Activated naive CD8-positive, alpha-beta T cell treated with anti-CD3 and anti-CD28 coated beads, Interleukin-2, amount 10 ng/mL, durations not matched to agents 7 days and 5 days (primary cell): ENCODE results near the gene HIRA. TPM values are rescaled to one million over a fixed set of nuclear protein-coding genes. Genes with fewer than 3 reads are reported as not detected.
A peak's percentile ranks its signal among the peaks of the same experiment; 100 is the strongest.

Experiments
- ATAC-seq: fragments of 150-1000 bp; cut with Tn5 transposase; one replicate; pipeline ENCODE4 v1.10.0; 2021; ENCODE audit warnings: low read depth, moderate library complexity
- POLR2A ChIA-PET: fragments of 350-600 bp; sonication (Branson Sonifier 250); formaldehyde crosslinking; loops from one replicate; lab custom pipeline; 2021; ENCODE audit warnings: antibody characterized with exemption; lab: Charles Lee
- DNase-seq: peaks from one replicate; pipeline ENCODE4 v3.0.0; 2021
- H3K27ac Mint-ChIP-seq: one replicate; pipeline ENCODE4 v1.8.0; 2022; ENCODE audit warnings: mild to moderate bottlenecking, mixed read lengths
- H3K27me3 Mint-ChIP-seq: one replicate; pipeline ENCODE4 v1.8.0; 2022; ENCODE audit warnings: mild to moderate bottlenecking, moderate library complexity, mixed read lengths
- H3K36me3 Mint-ChIP-seq: one replicate; pipeline ENCODE4 v1.8.0; 2021; ENCODE audit warnings: mild to moderate bottlenecking, mixed read lengths
- H3K4me1 Mint-ChIP-seq: one replicate; pipeline ENCODE4 v1.8.0; 2021; ENCODE audit warnings: mixed read lengths
- H3K4me3 Mint-ChIP-seq: one replicate; pipeline ENCODE4 v1.8.0; 2022; ENCODE audit warnings: mild to moderate bottlenecking, moderate library complexity, mixed read lengths
- H3K9me3 Mint-ChIP-seq: one replicate; pipeline ENCODE4 v1.8.0; 2021; ENCODE audit warnings: mixed read lengths
- total RNA-seq, 2 experiments: library from RNA; stranded (reverse); gene quantifications; one replicate each; pipeline ENCODE4 v1.2.3, GENCODE V29; 2021

The HIRA gene
- total RNA-seq, 2 experiments from 2014 or later, result 37.8 to 42.7 TPM

DNA sequence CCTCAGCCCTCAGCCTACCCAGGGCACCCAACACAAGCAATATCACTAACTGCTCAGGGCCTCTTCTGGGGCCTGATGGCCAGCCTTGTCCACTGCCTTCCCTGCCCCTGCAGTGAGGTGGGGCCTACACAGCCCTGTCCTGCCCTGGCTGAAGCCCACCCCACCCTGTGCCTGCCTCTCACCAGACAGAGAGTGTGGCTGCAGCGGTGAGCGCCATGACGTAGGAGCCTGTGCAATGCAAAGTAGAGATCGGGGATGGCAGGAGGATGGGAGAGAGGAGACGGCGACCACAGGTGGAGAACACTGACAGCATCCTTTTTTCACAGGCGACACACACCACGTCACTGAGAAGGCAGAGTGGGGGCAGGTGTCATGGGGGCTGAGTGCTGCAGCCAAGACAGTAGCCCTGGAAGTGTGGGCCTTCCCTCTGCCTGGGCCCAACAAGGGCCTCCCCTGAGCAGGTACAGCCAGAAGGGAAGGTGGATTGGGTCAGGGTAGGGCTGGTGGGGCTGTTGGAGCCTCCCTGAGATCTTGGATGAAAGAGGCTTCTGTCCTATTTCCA is 74.7 kb downstream of the HIRA start:
- no peak overlapping the region for H3K27ac Mint-ChIP-seq
- POLR2A ChIA-PET, result no interaction called here

DNA sequence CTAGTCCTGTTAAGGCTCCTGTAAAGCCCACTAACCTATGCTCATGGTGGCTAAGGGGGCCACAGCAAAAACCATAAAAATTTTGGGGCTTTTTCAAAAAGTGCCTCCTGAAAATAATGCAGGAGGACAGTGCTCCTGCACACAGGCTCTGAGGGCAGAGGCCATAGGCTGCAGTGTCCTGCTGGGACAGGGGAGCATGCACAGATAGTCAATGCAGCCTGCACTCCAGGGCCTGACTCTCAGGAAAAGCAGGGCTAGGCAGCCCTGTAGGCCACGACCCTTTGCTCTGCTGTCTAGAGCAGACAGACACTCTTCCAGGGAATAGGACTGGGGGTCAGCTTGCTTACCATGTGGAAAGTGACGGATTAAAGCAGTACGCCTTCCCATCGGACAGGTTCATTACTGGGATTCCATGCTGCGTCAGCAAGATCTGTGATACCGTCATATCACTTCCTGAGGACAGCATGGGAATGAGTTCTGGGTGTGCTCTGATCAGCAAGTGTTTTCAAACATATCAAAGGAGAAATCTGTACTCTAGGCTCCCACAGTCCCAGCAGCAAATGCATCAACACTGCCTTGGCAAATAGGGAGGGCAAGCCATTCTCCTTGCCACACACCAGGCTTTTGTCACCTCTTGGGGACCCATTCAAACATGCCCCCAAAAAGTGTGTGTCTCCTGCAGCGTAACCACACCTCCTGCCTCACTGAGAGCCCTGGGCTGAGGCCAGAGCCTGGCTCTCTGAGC is 75.9 kb downstream of the HIRA start:
- Mint-ChIP-seq H3K9me3 (no peaks in the 10 kb centered on the region), H3K27ac (no peak overlapping the region), H3K27me3 (no peaks in the 10 kb centered on the region), H3K36me3 (peaks cover 21% of the 10 kb centered on the region), H3K4me1 (no peaks in the 10 kb centered on the region), H3K4me3 (no peak overlapping the region)
- ATAC-seq (no peak), DNase-seq (no peak)
- POLR2A ChIA-PET, result no interaction called here

More for the DNA sequence above, 74.7 kb downstream of the HIRA start:
- DNase-seq (no peak), ATAC-seq (peak; percentile 11)
- H3K4me3 Mint-ChIP-seq, result no peak overlapping the region
- no peaks in the 10 kb centered on the region for H3K27me3 Mint-ChIP-seq
- peaks cover 18% of the 10 kb centered on the region for H3K36me3 Mint-ChIP-seq
- H3K4me1 Mint-ChIP-seq, result no peaks in the 10 kb centered on the region
- H3K9me3 Mint-ChIP-seq, result no peaks in the 10 kb centered on the region

DNA sequence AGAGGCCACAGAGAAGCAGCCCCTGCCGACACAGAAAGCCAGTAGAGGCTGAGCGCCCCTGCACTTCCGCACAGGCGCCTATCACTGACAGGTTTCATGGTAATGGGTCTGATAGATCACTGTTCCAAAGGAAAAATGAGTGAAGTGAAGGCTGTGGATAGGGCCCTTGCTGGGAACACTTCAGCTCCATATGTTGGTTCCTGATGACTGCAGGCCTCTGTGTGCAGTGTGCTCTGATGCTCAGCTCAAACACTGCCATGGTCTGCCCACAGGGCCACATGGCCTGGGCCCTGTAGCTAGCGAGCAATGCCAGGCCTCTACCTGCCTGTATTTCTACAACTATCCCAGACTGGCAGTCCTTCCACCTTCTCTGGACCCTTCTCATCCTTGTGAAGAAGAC is 77.3 kb downstream of the HIRA start:
- no peak for ATAC-seq
- no peak overlapping the region for H3K27ac Mint-ChIP-seq
- no peaks in the 10 kb centered on the region for H3K9me3 Mint-ChIP-seq
- no peak for DNase-seq
- H3K4me1 Mint-ChIP-seq, result no peaks in the 10 kb centered on the region
- POLR2A ChIA-PET, result no interaction called here
- H3K4me3 Mint-ChIP-seq, result no peak overlapping the region
- H3K27me3 Mint-ChIP-seq, result no peaks in the 10 kb centered on the region
- peaks cover 27% of the 10 kb centered on the region for H3K36me3 Mint-ChIP-seq

DNA sequence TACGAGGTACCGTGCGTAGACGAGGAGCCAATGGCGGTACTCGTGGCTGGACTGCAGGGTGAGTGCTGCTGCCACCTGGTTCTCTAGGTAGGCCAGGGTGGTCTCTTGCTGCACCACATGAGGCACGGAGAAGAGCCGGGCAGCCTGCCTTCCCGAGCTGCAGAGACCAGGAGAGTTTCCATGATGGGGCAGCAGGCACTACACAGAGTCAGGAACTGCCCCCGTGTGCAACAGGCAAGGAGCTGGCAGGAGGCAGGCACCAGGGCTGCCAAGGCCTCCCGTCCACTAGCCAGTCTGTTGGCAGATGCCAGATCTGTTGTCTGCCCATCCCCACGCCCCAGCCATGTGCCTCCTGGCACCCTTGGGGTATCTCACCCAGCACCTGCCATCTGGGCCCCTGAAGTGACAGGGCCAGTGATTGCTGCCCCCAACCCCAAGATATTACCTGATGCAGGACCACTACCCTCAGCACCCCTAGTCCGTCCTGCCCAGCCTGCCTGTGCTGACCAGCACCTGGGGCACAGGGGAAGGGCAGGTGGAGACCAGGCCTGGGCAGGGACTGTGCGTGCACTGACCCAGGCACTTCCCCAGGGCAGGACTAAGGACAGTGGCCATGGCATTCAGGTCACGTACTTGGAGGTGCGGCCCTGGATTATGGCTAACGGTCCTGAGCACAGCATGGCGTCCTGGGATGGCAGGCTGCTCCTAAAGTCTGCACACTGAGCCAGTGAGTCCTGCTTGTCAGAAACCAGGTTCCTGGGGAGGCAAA is 78.0 kb downstream of the HIRA start:
- H3K27me3 Mint-ChIP-seq, result no peaks in the 10 kb centered on the region
- POLR2A ChIA-PET, result no interaction called here

DNA sequence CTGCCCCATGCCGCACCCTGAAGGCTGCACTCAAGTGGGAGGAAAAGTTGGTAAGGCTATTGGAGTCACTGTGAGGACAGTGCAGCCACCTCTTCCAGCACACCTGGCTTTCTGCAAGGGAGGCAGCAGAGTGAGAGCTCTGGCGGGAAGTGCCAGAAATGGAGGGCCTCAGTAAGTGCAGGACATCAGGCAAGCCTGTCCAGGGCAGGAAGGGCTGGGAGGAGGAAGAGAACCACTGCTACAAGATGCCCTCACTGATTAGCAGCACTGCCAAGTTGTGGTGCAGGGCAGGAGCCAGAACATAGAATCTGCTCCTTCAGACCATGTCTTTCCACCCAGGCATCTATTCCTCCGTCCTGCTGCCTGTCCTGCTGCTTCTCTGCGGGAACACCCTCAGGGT is 78.8 kb downstream of the HIRA start:
- H3K9me3 Mint-ChIP-seq, result no peaks in the 10 kb centered on the region
- peaks cover 29% of the 10 kb centered on the region for H3K36me3 Mint-ChIP-seq
- DNase-seq (no peak), ATAC-seq (no peak)
- POLR2A ChIA-PET, result no interaction called here
- no peak overlapping the region for H3K27ac Mint-ChIP-seq
- H3K4me1 Mint-ChIP-seq, result no peaks in the 10 kb centered on the region
- no peaks in the 10 kb centered on the region for H3K27me3 Mint-ChIP-seq
- H3K4me3 Mint-ChIP-seq, result no peak overlapping the region

More for the DNA sequence above, 78.0 kb downstream of the HIRA start:
- no peak overlapping the region for H3K27ac Mint-ChIP-seq
- H3K36me3 Mint-ChIP-seq, result peaks cover 29% of the 10 kb centered on the region
- no peaks in the 10 kb centered on the region for H3K9me3 Mint-ChIP-seq
- H3K4me3 Mint-ChIP-seq, result no peak overlapping the region
- ATAC-seq (no peak), DNase-seq (no peak)
- no peaks in the 10 kb centered on the region for H3K4me1 Mint-ChIP-seq

DNA sequence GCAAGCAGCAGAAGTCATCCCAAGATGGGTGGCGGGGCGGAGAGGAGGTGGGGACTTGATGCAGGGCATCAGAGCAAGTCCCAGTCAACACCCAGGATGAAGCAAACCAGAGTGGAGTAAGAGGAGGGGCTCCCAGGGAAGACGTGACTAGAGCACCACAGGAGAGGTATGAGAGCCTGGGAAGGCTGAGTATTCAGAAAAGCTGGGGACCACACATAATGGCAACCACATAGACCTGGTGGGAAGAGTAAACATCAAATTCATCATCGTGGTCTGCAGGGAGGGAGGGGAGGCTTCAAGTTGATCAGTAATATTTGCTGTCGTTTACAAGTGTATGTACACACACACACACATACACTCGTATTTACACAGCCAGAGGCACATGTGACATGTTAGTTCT is 79.3 kb downstream of the HIRA start:
- Mint-ChIP-seq H3K4me3 (no peak overlapping the region), H3K27me3 (no peaks in the 10 kb centered on the region), H3K27ac (no peak overlapping the region), H3K9me3 (no peaks in the 10 kb centered on the region), H3K4me1 (no peaks in the 10 kb centered on the region), H3K36me3 (peaks cover 32% of the 10 kb centered on the region)
- DNase-seq, result no peak
- no peak for ATAC-seq
- POLR2A ChIA-PET, result no interaction called here

DNA sequence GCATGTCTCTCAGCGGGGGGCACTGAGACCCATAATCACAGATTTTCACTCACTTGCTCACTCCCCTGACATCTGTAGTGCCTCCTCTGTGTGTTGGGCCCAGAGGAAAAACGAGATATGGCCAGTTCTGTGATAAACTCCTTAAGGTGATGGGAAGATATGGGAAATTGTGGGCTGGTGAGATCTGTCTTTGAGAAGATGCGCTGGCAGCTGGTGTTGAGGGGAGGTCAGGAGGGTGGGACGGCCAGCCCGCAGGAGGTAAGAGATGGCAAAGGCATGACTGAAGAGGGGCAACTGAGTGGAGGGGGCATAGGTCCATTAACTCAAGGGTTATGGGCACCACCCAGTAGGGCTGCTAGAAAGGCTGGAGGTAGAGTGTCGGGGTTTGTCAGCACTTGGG is 79.9 kb downstream of the HIRA start:
- ATAC-seq, result no peak
- Mint-ChIP-seq H3K4me1 (no peaks in the 10 kb centered on the region), H3K27ac (no peak overlapping the region), H3K36me3 (peaks cover 37% of the 10 kb centered on the region), H3K4me3 (no peak overlapping the region), H3K27me3 (no peaks in the 10 kb centered on the region), H3K9me3 (no peaks in the 10 kb centered on the region)
- POLR2A ChIA-PET, result no interaction called here
- DNase-seq, result no peak

DNA sequence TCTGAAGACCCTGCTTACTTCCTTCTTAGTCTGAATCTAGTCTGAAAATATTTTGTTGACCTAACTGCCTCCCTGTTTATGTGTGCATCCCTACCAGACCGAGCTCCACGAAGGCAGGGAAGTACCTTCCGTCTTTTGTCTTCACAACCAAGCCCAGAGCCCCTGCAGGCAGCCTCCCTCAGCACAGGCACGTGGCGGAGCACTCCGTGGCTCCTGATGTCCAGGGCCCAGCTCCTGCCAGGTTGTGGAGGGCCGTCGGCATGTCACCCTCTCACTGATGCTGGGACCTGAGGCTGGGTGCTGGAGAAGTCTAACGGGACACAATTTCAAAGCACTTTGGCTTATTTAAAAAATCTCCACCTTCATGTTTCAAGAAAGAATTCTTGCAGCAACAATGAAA is 80.6 kb downstream of the HIRA start:
- Mint-ChIP-seq H3K4me3 (no peak overlapping the region), H3K9me3 (no peaks in the 10 kb centered on the region), H3K36me3 (peaks cover 42% of the 10 kb centered on the region), H3K27me3 (no peaks in the 10 kb centered on the region), H3K4me1 (no peaks in the 10 kb centered on the region), H3K27ac (peak overlapping the region; percentile 46)
- POLR2A ChIA-PET, result no interaction called here
- DNase-seq, result no peak
- ATAC-seq, result no peak

DNA sequence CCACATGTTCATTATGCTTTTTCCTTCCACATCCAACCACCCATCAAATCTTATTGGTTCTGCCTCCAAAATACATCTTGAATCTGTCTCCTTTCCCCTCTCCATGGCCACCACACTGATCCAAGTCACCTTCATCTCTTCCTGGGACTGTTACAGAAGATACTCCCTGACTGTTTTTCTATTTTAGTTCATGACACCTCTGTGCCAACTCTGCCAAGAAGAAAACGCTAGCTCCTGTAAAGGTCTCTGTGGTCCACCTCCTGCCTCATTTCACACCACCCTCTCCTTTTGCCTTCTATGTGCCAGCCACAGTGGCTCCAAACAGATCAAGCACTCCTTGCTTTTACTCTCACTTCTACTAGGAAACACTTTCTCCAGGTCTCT is 81.1 kb downstream of the HIRA start:
- no peaks in the 10 kb centered on the region for H3K4me1 Mint-ChIP-seq
- ATAC-seq, result no peak
- H3K4me3 Mint-ChIP-seq, result no peak overlapping the region
- H3K27ac Mint-ChIP-seq, result peak overlapping the region; percentile 46
- H3K36me3 Mint-ChIP-seq, result peaks cover 46% of the 10 kb centered on the region
- POLR2A ChIA-PET, result no interaction called here
- no peaks in the 10 kb centered on the region for H3K9me3 Mint-ChIP-seq
- DNase-seq, result no peak
- no peaks in the 10 kb centered on the region for H3K27me3 Mint-ChIP-seq

DNA sequence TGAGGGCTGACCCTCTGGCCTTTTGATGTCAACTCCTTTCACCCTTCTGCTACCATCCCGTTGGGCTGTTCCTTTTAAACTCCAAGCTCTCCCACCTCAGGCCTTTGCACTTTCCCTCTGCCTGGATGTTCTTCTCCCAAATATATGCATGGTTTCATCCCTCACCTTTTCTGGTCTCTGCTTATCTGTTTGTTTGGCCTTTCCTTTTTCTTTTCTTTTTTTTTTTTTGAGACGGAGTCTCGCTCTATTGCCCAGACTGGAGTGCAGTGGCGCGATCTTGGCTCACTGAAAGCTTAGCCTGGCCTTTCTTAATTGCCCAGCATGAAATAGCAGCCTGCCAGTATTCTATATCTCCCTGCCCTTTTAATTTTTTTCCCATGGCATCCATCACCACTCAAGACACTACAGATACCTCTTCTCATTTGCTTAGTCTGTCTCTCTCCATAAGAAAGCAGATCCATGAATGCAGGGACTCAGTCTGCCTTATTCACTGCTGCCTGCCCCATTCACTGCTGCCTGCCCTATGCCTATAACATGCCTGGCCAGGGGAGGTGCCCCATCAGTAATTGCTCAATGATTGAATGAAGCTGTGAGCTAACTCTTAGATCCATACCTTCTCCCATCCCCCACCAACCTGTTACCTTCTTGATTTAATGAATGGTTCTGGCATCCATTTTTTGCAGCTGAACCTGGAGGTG is 81.6 kb downstream of the HIRA start:
- peaks cover 50% of the 10 kb centered on the region for H3K36me3 Mint-ChIP-seq

DNA sequence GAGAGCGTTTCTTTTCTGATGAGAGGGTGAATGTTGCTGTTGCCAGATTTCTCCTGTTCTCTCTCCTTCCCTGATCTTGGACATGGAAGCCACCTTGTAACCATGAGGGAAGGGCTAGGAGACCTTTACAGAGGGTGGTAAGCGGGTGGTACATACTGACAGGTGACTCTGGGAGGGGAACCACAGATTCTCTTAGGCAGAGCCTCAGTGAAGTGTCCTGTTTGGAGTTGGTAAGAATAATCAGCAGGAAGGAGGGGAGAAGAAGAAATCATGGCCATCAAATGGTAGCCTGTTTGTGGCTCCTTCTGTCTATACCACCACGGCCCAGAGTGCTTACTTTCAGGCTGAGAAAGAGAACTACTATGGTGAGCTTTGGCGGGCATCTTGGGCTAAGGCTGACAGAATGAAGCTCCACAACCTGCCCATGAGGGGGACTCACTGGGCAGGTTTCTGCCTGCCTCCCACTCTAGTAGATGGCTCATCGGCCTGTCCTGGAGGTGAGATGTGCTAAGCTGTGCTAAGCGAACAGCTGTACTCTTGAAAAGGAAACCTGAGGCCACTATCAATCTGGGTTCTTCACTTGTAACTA is 84.8 kb downstream of the HIRA start:
- ATAC-seq (no peak), DNase-seq (no peak)
- POLR2A ChIA-PET, result no interaction called here
- no peak overlapping the region for H3K4me3 Mint-ChIP-seq
- H3K4me1 Mint-ChIP-seq, result no peaks in the 10 kb centered on the region
- H3K27me3 Mint-ChIP-seq, result no peaks in the 10 kb centered on the region
- H3K27ac Mint-ChIP-seq, result no peak overlapping the region
- H3K36me3 Mint-ChIP-seq, result peaks cover 70% of the 10 kb centered on the region
- H3K9me3 Mint-ChIP-seq, result peaks cover 5% of the 10 kb centered on the region

More for the DNA sequence above, 81.6 kb downstream of the HIRA start:
- H3K27ac Mint-ChIP-seq, result no peak overlapping the region
- no peak for DNase-seq
- POLR2A ChIA-PET, result interaction anchor here (0.7 kb wide), 1 partner anchor 14 kb away, joined by 3 read pairs; no protein-coding TSS in a partner anchor
- H3K4me1 Mint-ChIP-seq, result no peaks in the 10 kb centered on the region
- no peaks in the 10 kb centered on the region for H3K9me3 Mint-ChIP-seq
- no peaks in the 10 kb centered on the region for H3K27me3 Mint-ChIP-seq
- no peak overlapping the region for H3K4me3 Mint-ChIP-seq
- no peak for ATAC-seq

DNA sequence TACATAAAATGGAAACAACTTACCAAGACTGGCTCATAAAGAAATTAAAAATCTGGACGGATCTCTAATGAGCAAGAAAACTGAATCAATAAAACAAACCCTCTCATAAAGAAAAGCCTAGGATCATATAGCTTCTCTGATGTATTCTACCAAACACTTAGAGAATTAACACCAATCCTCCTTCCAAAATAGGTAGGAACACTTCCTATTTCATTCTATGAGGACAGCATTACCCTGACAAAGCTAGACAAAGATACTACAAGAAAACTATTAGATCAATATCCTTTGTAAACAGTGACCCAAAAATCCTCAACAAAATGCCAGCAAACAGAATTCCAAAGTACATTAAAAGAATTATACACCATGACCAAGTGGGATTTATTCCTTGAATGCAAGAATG is 87.1 kb downstream of the HIRA start:
- H3K36me3 Mint-ChIP-seq, result peaks cover 71% of the 10 kb centered on the region
- no peaks in the 10 kb centered on the region for H3K4me1 Mint-ChIP-seq
- H3K27me3 Mint-ChIP-seq, result no peaks in the 10 kb centered on the region
- H3K27ac Mint-ChIP-seq, result no peak overlapping the region
- DNase-seq (no peak), ATAC-seq (no peak)
- POLR2A ChIA-PET, result no interaction called here
- no peak overlapping the region for H3K4me3 Mint-ChIP-seq
- peaks cover 7% of the 10 kb centered on the region for H3K9me3 Mint-ChIP-seq

DNA sequence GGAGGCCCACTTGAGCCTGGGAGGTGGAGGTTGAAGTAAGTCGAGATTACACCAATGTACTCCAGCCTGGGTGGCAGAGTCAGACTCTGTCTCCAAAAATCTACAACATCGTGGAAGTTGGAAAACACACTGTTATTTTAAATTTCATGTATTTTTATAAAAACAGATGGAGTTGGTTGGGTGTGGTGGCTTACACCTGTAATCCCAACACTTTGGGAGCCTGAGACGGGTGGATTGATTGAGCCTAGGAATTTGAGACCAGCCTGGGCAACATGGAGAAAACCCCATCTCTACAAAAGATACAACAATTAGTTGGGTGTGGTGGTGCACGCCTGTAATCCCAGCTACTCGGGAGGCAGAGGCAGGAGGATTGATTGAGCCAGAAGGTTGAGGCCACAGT is 88.1 kb downstream of the HIRA start:
- Mint-ChIP-seq H3K27me3 (no peaks in the 10 kb centered on the region), H3K4me3 (no peak overlapping the region), H3K36me3 (peaks cover 75% of the 10 kb centered on the region), H3K9me3 (peaks cover 14% of the 10 kb centered on the region), H3K4me1 (no peaks in the 10 kb centered on the region), H3K27ac (no peak overlapping the region)
- ATAC-seq (no peak), DNase-seq (no peak)
- POLR2A ChIA-PET, result no interaction called here
